Suprapubic skin (tissue), 4 donors: ENCODE results near the gene PSMC6.
A peak's percentile ranks its signal among the peaks of the same experiment; 100 is the strongest.

Experiments
- CTCF ChIP-seq, 2 donors: fragments of 200-600 bp in 1 of 2; fragments of 450-650 bp in 1 of 2; sonication (generic) in 1 of 2; IDR thresholded peaks; one replicate each; pipeline ENCODE4 v1.5.1; 2016 to 2019; ENCODE audit warnings: antibody characterized with exemption in 2 of 2, mild to moderate bottlenecking in 1 of 2, moderate library complexity in 1 of 2
- EP300 ChIP-seq: sonication (generic); formaldehyde crosslinking; IDR thresholded peaks from one replicate; pipeline ENCODE4 v1.6.1; 2017; ENCODE audit warnings: antibody characterized with exemption
- POLR2A ChIP-seq, 2 donors: fragments of 450-650 bp; IDR thresholded peaks; one replicate each; pipeline ENCODE4 v1.6.1; 2017; ENCODE audit warnings: antibody characterized with exemption in 2 of 2, mild to moderate bottlenecking in 2 of 2, moderate library complexity in 2 of 2
- POLR2AphosphoS5 ChIP-seq, 3 donors: sonication (generic); formaldehyde crosslinking; IDR thresholded peaks; one replicate each; pipeline ENCODE4 v1.6.1; 2017; ENCODE audit warnings: antibody characterized with exemption in 3 of 3

GRCh38 chr14:52694761-52695480, 12.1 kb upstream of the PSMC6 start:
- TF ChIP-seq CTCF (IDR thresholded peaks at IDR 0.05) (no peak), EP300 (no peak), POLR2A (IDR thresholded peaks at IDR 0.05) (no peak), POLR2AphosphoS5 (IDR thresholded peaks at IDR 0.05) (peak in 1 of 3 donors; percentile 6)
